HL-60 (cell line): ENCODE measurements around the gene LITAFD.

Experiments
- GABPA ChIP-seq: IDR thresholded peaks from 2 replicates; pipeline ENCODE4 v1.6.1; 2012; ENCODE audit warnings: low read depth
- POLR2AphosphoS5 ChIP-seq: IDR thresholded peaks from 2 replicates; pipeline ENCODE4 v1.6.1; 2012; ENCODE audit warnings: low read depth
- SPI1 ChIP-seq: IDR thresholded peaks from 2 replicates; pipeline ENCODE4 v1.6.1; 2012; ENCODE audit warnings: low read depth, mild to moderate bottlenecking, borderline replicate concordance
- TF ChIP-seq, protein P1 (sequence below): IDR thresholded peaks from one replicate; pipeline ENCODE4 v1.5.1; 2011; ENCODE audit warnings: low read length, control low read depth, inconsistent platforms; ENCODE audit not compliant: insufficient read depth
- TF ChIP-seq, protein P2 (sequence below): IDR thresholded peaks from 2 replicates; pipeline ENCODE4 v1.6.1; 2012; ENCODE audit warnings: low read depth; ENCODE audit not compliant: insufficient replicate concordance

DNA sequence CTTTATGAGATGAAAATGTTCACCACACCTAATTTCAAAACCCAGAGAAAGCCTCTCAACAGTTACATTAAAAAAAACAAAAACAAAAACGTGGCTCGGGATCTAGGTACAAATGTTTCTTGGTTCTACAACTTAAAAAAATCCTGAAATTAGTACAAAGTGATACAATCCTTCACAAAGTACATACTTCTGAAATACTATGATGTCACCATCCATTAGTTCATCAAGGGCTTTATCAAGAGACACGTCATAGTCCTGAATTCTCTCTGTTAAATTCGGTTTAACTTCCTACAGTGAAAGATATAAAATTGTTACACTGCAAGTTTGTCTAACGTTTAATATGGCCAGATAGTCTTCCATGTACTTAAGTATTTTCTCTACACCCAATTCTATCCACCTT is 18.2 kb downstream of the LITAFD start:
- TF ChIP-seq, protein P1, sequence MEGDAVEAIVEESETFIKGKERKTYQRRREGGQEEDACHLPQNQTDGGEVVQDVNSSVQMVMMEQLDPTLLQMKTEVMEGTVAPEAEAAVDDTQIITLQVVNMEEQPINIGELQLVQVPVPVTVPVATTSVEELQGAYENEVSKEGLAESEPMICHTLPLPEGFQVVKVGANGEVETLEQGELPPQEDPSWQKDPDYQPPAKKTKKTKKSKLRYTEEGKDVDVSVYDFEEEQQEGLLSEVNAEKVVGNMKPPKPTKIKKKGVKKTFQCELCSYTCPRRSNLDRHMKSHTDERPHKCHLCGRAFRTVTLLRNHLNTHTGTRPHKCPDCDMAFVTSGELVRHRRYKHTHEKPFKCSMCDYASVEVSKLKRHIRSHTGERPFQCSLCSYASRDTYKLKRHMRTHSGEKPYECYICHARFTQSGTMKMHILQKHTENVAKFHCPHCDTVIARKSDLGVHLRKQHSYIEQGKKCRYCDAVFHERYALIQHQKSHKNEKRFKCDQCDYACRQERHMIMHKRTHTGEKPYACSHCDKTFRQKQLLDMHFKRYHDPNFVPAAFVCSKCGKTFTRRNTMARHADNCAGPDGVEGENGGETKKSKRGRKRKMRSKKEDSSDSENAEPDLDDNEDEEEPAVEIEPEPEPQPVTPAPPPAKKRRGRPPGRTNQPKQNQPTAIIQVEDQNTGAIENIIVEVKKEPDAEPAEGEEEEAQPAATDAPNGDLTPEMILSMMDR: no peak
- TF ChIP-seq POLR2AphosphoS5 (no peak), GABPA (no peak), SPI1 (no peak)
- TF ChIP-seq, protein P2, sequence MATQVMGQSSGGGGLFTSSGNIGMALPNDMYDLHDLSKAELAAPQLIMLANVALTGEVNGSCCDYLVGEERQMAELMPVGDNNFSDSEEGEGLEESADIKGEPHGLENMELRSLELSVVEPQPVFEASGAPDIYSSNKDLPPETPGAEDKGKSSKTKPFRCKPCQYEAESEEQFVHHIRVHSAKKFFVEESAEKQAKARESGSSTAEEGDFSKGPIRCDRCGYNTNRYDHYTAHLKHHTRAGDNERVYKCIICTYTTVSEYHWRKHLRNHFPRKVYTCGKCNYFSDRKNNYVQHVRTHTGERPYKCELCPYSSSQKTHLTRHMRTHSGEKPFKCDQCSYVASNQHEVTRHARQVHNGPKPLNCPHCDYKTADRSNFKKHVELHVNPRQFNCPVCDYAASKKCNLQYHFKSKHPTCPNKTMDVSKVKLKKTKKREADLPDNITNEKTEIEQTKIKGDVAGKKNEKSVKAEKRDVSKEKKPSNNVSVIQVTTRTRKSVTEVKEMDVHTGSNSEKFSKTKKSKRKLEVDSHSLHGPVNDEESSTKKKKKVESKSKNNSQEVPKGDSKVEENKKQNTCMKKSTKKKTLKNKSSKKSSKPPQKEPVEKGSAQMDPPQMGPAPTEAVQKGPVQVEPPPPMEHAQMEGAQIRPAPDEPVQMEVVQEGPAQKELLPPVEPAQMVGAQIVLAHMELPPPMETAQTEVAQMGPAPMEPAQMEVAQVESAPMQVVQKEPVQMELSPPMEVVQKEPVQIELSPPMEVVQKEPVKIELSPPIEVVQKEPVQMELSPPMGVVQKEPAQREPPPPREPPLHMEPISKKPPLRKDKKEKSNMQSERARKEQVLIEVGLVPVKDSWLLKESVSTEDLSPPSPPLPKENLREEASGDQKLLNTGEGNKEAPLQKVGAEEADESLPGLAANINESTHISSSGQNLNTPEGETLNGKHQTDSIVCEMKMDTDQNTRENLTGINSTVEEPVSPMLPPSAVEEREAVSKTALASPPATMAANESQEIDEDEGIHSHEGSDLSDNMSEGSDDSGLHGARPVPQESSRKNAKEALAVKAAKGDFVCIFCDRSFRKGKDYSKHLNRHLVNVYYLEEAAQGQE: no peak
